ENCODE measurements around the gene TAF11.
A peak's percentile ranks its signal among the peaks of the same experiment; 100 is the strongest.
"Not testable (repeated sequence)": the region's sequence is repeated elsewhere in the genome, so short reads cannot be mapped to it uniquely, and the experiment has no call there.

The TAF11 gene

GRCh38 chr6:34901930-34902329 is 14.1 kb upstream of the TAF11 start:
- DNase-seq = no peak

GRCh38 chr6:34900321-34901031 is 12.6 kb upstream of the TAF11 start:
- no peak for DNase-seq

GRCh38 chr6:34899748-34900147 is 11.9 kb upstream of the TAF11 start:
- not testable (repeated sequence) for DNase-seq

- DNase-seq = no peak
These were observed 9.9 kb upstream of the TAF11 start for GRCh38 chr6:34897716-34898115.

- DNase-seq = no peak
These were observed 9.3 kb upstream of the TAF11 start for GRCh38 chr6:34897130-34897529.

- no peak for DNase-seq
These were observed 6.9 kb upstream of the TAF11 start for GRCh38 chr6:34894693-34895092.

GRCh38 chr6:34891296-34891695 is 3.5 kb upstream of the TAF11 start:
- DNase-seq = no peak

GRCh38 chr6:34890533-34890925 is 2.7 kb upstream of the TAF11 start:
- DNase-seq = no peak

GRCh38 chr6:34888874-34889555 is 1.2 kb upstream of the TAF11 start, which contains the start of gene ANKS1A:
Gene ANKS1A, plus strand, starts transcription at chr6:34889255. Its CDS starts 148 bp downstream, at chr6:34889403.
- peak; percentile 86 for DNase-seq

GRCh38 chr6:34888514-34888856 is 643 bp upstream of the TAF11 start:
- no peak for DNase-seq

GRCh38 chr6:34885837-34886236 is 2.0 kb downstream of the TAF11 start:
- not testable (repeated sequence) for DNase-seq

GRCh38 chr6:34884996-34885395 is 2.8 kb downstream of the TAF11 start:
- DNase-seq = no peak

- DNase-seq = not testable (repeated sequence)
These were observed 3.8 kb downstream of the TAF11 start for GRCh38 chr6:34884073-34884472.

- DNase-seq = no peak
These were observed 9.9 kb downstream of the TAF11 start for GRCh38 chr6:34877869-34878485.

GRCh38 chr6:34877259-34877658 is 10.6 kb downstream of the TAF11 start:
- no peak for DNase-seq

GRCh38 chr6:34876472-34876871 is 11.4 kb downstream of the TAF11 start:
- no peak for DNase-seq

GRCh38 chr6:34875292-34876213 is 12.3 kb downstream of the TAF11 start:
- DNase-seq = no peak

GRCh38 chr6:34872332-34872731 is 15.5 kb downstream of the TAF11 start:
- DNase-seq = no peak

GRCh38 chr6:34871853-34872252 is 16.0 kb downstream of the TAF11 start:
- no peak for DNase-seq

- no peak for DNase-seq
These were observed 20.4 kb downstream of the TAF11 start for GRCh38 chr6:34867484-34867883.

GRCh38 chr6:34866509-34866908 is 21.3 kb downstream of the TAF11 start:
- no peak for DNase-seq

- no peak for DNase-seq
These were observed 22.7 kb downstream of the TAF11 start for GRCh38 chr6:34865107-34865506.

- no peak for DNase-seq
These were observed 23.8 kb downstream of the TAF11 start for GRCh38 chr6:34864007-34864406.
